Esophagus (tissue), 2 donors: ENCODE data around the gene USB1. TPM values are rescaled to one million over a fixed set of nuclear protein-coding genes. Genes with fewer than 3 reads are reported as not detected.

ENCODE experiments used
- H3K27ac ChIP-seq, 2 donors: one replicate each; pipeline ENCODE4 v1.5.1; 2013; ENCODE audit warnings: low read depth in 2 of 2, mild to moderate bottlenecking in 2 of 2, inconsistent platforms in 1 of 2, low read length in 1 of 2, moderate library complexity in 1 of 2
- H3K27me3 ChIP-seq, 2 donors: one replicate each; pipeline ENCODE4 v1.6.1; 2013; ENCODE audit warnings: low read length in 2 of 2, control low read depth in 1 of 2, mild to moderate bottlenecking in 1 of 2; ENCODE audit not compliant: insufficient read depth in 2 of 2, control insufficient read depth in 1 of 2
- H3K36me3 ChIP-seq, 2 donors: one replicate each; pipeline ENCODE4 v1.6.1; 2013; ENCODE audit warnings: low read length in 1 of 2; ENCODE audit not compliant: control insufficient read depth in 2 of 2, insufficient read depth in 2 of 2
- H3K4me1 ChIP-seq, 2 donors: one replicate each; pipeline ENCODE4 v1.6.1; 2013; ENCODE audit warnings: low read length in 1 of 2; ENCODE audit not compliant: control insufficient read depth in 2 of 2, insufficient read depth in 2 of 2
- H3K4me3 ChIP-seq, 2 donors: one replicate each; pipeline ENCODE4 v1.5.1; 2013; ENCODE audit warnings: low read length in 2 of 2, mild to moderate bottlenecking in 2 of 2, low read depth in 1 of 2, moderate library complexity in 1 of 2
- H3K9me3 ChIP-seq, 2 donors: one replicate each; pipeline ENCODE4 v1.6.1; 2013; ENCODE audit warnings: mild to moderate bottlenecking in 2 of 2, low read depth in 1 of 2, low read length in 1 of 2, moderate library complexity in 1 of 2; ENCODE audit not compliant: control insufficient read depth in 2 of 2, insufficient read depth in 1 of 2
- WGBS, 2 donors: extraction: QIAGEN DNeasy Blood & Tissue Kit; methylation state at CpG; one replicate each; pipeline ENCODE4 v1.1.7; 2013; 5-methylcytosine and 5-hydroxymethylcytosine counted together
- polyA plus RNA-seq, 2 donors: library from polyadenylated mRNA; stranded (reverse); fragments of 200-250 nt; gene quantifications; one replicate each; pipeline ENCODE4 v1.2.3, GENCODE V29; 2013
- donor health status: healthy with polysubstance abuse.
- donor health status: Bipolar disorder and iron deficiency.

USB1 gene
- polyA plus RNA-seq, 2 donors = 8.5 to 15.8 TPM

DNA sequence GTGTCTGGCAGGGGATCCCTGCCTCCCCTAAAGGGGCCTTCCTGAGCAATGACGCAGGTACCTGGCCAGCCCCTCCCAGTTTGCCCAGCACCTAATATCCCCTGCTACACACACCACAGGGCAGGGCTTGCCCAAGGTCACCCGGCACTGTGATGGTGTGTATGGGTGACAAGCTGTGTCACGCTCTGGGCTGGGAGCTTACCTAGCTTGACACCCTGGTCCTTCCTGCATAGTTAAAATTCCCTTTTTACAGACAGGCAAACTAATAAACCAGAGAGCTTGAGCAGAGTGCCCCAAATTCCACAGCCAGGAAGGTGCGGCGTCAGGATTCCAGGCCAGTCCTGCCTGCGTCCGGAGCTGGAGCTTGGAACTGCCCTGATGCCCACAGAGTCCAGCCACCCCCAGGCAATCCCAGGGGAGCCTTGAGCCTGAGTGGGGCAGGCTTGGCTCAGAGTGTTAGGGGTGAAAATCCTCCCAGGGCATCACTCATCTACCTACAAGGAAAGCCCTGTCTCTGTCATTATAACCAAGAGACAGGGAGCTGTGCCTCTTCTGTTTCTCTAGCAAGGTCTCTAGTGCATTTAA lies 42.5 kb downstream of the USB1 start:
- Histone ChIP-seq H3K27ac (no peak overlapping the region), H3K4me3 (no peak overlapping the region), H3K27me3 (no peaks in the 10 kb centered on the region), H3K36me3 (peaks cover 0 to 25% of the 10 kb centered on the region in 2 donors), H3K4me1 (no peaks in the 10 kb centered on the region), H3K9me3 (no peaks in the 10 kb centered on the region)
- 86 to 88% methylated on average over 7 of the region's 7 CpGs for WGBS, 2 donors

DNA sequence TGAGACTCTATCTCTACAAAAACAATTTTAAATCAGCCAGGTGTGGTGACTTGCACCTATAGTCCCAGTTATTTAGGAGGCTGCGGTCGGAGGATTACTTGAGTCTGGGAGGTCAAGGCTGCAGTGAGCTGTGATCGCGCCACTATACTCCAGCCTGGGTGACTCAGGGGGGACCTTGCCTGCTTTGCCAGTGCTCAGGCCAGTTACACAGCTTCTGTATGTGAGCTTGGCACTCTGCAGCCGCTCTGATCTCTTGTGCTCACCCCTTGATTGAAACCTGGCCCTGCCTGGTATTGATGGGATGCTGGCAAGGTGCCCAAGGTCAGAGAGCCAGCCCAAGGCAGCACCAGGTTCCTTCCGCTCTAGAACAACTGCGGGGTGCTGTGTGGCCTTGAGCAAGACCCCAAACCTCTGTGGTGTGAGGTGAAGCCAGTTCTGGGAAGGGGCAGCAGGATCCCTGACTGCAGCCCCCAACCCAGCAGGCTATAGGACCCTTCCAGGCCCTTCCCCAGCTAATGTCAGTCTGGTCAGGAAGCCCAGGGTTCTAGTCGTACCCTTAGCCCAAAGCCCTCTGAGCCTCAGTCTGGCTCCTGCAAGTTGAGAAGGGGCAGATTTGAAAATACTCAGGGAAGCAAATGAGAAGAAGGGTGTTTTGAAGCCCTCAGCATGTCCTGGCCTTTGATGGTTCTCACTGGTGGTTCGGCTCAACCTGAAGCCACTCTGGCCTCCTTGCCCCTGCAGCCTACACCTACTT lies 43.2 kb downstream of the USB1 start:
- H3K4me1 ChIP-seq = no peaks in the 10 kb centered on the region
- peaks cover 0 to 25% of the 10 kb centered on the region in 2 donors for H3K36me3 ChIP-seq
- no peak overlapping the region for H3K27ac ChIP-seq
- no peak overlapping the region for H3K4me3 ChIP-seq
- no peaks in the 10 kb centered on the region for H3K9me3 ChIP-seq
- no peaks in the 10 kb centered on the region for H3K27me3 ChIP-seq
- 80 to 88% methylated on average over 9 of the region's 9 CpGs for WGBS, 2 donors

DNA sequence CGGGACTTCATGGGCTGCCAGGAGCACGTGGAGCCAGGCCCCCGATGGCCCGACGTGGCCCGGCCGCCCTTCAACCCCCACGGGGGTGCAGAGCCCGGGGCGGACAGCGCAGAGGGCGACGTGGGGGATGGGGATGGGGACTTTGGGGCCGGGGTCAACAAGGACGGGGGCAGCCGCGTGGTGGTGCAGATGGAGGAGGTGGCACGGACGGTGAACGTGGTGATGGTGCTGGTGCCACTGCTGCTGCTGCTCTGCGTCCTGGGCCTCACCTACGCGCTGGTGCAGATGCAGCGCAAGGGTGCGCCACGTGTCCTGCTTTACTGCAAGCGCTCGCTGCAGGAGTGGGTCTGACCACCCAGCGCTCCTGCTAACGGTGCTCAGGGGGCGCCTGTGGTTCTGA lies 43.9 kb downstream of the USB1 start:
- Histone ChIP-seq H3K4me3 (no peak overlapping the region), H3K9me3 (no peaks in the 10 kb centered on the region), H3K27ac (no peak overlapping the region), H3K27me3 (no peaks in the 10 kb centered on the region), H3K4me1 (no peaks in the 10 kb centered on the region), H3K36me3 (peaks cover 0 to 22% of the 10 kb centered on the region in 2 donors)
- 87 to 90% methylated on average over 30 to 31 of the region's 31 CpGs for WGBS, 2 donors

DNA sequence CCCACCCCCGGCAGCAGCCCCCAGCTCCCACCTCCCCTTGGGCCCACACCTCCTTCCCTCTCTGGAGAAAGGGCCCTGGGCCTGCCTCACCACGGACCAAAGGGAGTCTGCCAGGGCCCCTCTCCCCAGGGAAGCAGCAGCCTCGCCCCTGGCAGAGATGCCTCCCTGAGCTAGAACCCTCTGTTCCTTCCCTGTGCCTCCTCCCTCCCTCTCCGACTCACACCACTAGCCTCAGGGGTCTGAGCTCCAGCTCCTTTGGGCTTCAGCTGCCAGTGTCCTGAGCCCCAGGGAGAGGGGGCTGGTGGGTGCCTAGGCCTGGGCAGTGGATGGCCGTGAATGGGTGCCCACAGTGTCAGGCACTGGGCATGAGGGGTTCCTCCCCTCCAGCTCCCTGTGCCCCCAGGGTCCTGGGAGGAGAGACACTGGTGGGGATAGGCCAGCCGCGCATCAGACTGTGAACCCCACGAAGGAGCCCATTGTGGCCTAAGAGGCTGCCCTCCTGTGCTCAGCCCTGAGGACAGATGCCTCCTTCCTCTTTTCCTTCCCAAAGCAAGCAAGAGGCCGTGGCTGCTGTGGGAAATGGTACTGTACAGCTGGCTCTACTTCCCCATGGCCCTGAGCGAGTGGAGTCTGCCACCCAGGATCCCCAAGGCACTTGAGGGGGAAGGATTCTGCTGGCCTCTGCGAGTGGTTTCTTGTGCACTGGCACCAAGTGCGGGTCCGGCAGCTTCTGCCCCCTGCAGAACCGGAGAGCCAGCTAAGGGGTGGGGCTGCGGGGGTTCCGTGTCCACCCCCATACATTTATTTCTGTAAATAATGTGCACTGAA lies 45.1 kb downstream of the USB1 start:
- Histone ChIP-seq H3K27ac (no peak overlapping the region), H3K4me1 (no peaks in the 10 kb centered on the region), H3K4me3 (no peak overlapping the region), H3K36me3 (peaks cover 0 to 14% of the 10 kb centered on the region in 2 donors), H3K9me3 (no peaks in the 10 kb centered on the region), H3K27me3 (no peaks in the 10 kb centered on the region)
- WGBS, 2 donors = 83 to 85% methylated on average over 16 of the region's 16 CpGs

DNA sequence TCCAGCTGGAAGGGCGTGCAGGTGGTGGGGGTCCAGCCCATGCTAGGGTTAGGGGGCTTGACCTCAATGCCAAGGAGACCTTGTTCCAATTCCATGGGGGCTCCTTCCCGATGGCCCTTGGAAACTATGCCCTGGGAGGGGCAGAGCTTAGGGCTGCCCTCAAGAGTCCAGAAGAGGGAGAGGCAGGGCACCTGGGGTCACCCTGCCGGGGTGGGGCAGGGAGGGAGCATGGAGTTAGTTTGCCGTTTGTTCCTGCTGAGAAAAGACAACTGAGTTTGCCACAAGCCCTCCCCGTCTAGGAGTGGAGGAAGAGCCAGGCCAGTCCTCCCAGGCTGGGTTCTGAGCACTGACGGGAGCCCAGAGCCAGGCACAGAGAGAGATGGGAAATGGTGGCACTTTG lies 45.7 kb downstream of the USB1 start:
- Histone ChIP-seq H3K36me3 (peaks cover 0 to 9% of the 10 kb centered on the region in 2 donors), H3K4me1 (no peaks in the 10 kb centered on the region), H3K9me3 (no peaks in the 10 kb centered on the region), H3K4me3 (no peak overlapping the region), H3K27me3 (no peaks in the 10 kb centered on the region), H3K27ac (no peak overlapping the region)
- WGBS, 2 donors = 54 to 69% methylated on average over 6 of the region's 6 CpGs

DNA sequence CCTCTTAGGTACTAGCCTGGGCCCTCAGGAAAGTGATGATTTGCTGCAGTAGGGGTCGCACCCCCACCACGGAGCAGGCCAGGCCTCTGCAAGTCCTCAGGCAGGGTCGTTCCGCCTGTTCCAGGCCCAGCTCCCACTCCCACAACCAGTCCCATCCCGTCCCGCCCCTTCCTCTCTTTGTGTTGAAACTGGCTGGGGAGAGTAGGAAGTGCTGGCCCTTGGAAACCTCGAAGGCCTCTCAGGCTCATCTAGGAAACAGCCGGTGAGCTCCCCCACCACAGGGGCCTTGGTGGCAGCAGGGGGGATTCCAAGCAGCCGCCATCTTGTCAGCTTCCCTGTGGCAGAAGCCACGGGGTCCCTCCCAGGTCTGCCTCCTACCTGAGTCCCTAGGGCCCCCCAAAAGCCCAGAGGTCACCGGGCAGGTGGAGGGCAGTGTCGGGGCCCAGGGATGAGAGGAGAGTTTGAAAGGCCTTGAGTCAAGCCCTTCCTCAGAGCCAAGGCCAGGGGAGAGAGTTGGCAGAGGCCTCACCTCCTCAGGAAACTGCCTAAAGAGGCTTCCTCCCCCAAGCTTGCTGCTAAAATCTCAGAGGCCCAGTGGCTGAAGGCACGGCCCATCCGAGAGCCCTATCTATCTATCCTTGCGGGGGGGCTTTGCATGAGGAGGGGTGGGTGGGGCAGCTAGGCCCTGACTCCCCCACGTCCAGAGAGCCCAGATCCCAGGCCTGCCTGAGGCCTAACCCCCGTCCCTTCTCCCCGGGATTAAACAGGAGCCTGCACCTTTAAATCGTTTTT lies 46.5 kb downstream of the USB1 start:
- no peaks in the 10 kb centered on the region for H3K4me1 ChIP-seq
- no peaks in the 10 kb centered on the region for H3K27me3 ChIP-seq
- H3K9me3 ChIP-seq = no peaks in the 10 kb centered on the region
- H3K4me3 ChIP-seq = no peak overlapping the region
- peaks cover 0 to 4% of the 10 kb centered on the region in 2 donors for H3K36me3 ChIP-seq
- WGBS, 2 donors = 69 to 70% methylated on average over 19 of the region's 19 CpGs
- no peak overlapping the region for H3K27ac ChIP-seq

DNA sequence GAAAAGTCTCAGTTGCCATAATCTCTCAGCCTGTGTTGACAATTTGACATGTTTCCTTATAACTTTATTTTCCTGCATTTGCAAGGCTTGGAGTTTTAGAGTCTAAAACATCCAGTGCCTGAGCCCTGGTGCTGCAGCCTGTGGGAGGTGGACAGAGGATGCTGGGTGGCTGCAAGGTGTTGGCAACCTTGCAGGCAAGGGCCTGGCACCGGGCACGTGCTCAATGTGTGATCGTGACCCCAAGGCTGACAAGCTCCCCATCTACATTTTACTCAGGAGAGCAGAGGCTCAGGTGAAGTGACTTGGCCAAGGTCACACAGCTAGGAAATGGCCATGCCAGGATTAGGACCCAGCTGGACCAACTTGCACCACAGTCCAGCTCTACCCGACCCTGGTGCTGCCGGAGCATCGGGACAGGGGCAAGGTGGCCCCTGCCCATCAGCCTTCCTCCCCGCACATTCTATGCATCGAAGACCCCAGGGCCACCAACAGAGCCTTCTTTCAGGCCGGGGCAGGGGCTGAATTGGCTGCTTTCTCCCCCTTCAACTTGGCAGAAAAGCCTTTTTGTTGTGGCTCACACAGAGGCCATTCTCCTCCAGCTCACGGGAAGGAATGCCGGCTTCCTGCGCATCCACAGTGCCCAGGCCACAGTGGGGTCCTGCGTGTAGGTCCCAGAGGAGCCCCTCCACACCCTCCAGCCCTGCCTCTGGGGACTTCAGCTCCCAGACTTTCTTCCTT lies 47.5 kb downstream of the USB1 start:
- Histone ChIP-seq H3K4me3 (no peak overlapping the region), H3K4me1 (no peaks in the 10 kb centered on the region), H3K27me3 (no peaks in the 10 kb centered on the region), H3K27ac (no peak overlapping the region), H3K36me3 (no peaks in the 10 kb centered on the region), H3K9me3 (no peaks in the 10 kb centered on the region)
- WGBS, 2 donors = 85 to 88% methylated on average over 13 of the region's 13 CpGs

DNA sequence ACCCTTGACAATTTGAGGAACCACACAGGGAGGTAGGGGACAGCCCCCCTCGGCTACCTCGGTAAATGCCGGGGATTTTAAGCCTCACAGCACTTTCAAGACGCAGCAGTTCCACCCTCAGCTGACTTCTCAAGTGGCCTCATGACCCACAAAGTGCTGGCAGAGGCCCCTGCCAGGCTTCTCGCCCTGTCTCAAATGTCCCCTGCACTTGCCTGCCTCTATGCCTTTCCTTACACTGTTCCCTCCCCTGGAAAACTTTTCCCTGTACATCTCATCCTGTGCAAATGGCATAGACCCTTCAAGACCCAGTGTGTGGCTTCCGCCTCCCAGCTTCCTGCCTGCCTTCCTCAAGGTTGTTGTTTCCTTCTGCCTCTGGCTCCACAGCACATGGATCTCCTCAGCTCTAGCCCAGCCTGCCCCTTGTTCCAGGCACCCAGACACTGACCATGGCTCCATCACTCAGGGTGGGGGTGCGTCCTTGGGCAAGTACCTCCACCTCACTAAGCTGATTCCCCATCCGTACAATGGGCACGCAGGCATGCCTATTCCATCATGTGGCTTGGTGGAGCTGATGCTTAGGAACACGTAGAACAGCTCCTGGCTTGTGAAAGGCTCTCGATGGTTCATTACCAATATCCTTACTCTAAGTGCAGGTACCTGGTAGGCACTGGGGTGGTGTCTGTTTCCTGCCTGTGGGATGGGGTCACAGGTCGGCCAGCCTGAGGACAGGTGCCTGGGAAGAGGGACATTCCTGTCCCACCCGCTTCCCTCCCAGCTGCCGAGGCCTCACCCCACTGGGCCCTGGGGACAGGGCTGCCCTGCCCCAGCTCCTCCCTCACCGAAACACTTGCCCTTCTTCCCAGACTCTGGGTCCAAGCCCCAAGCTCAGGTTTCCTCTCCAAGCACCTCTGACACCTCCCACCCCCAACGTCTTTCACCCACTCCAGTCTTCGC lies 48.3 kb downstream of the USB1 start:
- 76 to 77% methylated on average over 17 of the region's 17 CpGs for WGBS, 2 donors
- Histone ChIP-seq H3K27me3 (no peaks in the 10 kb centered on the region), H3K4me3 (no peak overlapping the region), H3K4me1 (no peaks in the 10 kb centered on the region), H3K9me3 (no peaks in the 10 kb centered on the region), H3K27ac (no peak overlapping the region), H3K36me3 (no peaks in the 10 kb centered on the region)
